K562 (cell line): ENCODE data around the gene SMIM30. TPM values are rescaled to one million over a fixed set of nuclear protein-coding genes. Genes with fewer than 3 reads are reported as not detected.

Experiments
- ATF1 ChIP-seq, 2 experiments: fragments of 450-650 bp in 1 of 2; IDR thresholded peaks; 2 replicates each; pipeline ENCODE4 v1.6.1; 2016; ENCODE audit warnings: missing compliant biosample characterization in 1 of 2, missing genetic modification characterization in 1 of 2
- BMI1 ChIP-seq: fragments of 150-350 bp; IDR thresholded peaks from 2 replicates; pipeline ENCODE4 v1.6.1; 2014; ENCODE audit warnings: low read length
- BRF1 ChIP-seq: IDR thresholded peaks from 3 replicates; pipeline ENCODE4 v1.6.1; 2011; ENCODE audit warnings: borderline replicate concordance, mild to moderate bottlenecking; ENCODE audit not compliant: insufficient read length; ENCODE audit errors: extremely low read depth
- CC2D1A ChIP-seq: fragments of 450-650 bp; IDR thresholded peaks from 2 replicates; pipeline ENCODE4 v1.6.1; 2017; ENCODE audit warnings: mild to moderate bottlenecking
- CEBPG ChIP-seq, 3 experiments: fragments of 200-800 bp in 1 of 3; sonication (Bioruptor generic) in 1 of 3; sonication (generic) in 1 of 3; formaldehyde crosslinking in 1 of 3; IDR thresholded peaks in 2 of 3; conservative IDR thresholded peaks in 1 of 3; 2 replicates each; pipeline versions ENCODE4 v1.6.1 to v1.8.0; 2016 to 2022; ENCODE audit warnings: missing compliant biosample characterization in 2 of 3, missing genetic modification characterization in 2 of 3, mild to moderate bottlenecking in 1 of 3, missing genetic modification reagents in 1 of 3
- EZH2 ChIP-seq: IDR thresholded peaks from 2 replicates; pipeline ENCODE4 v1.6.1; 2012; ENCODE audit warnings: low read depth, mild to moderate bottlenecking, inconsistent platforms, low read length, borderline replicate concordance
- HES1 ChIP-seq: fragments of 450-650 bp; IDR thresholded peaks from 2 replicates; pipeline ENCODE4 v1.6.1; 2016; ENCODE audit warnings: low read depth, mild to moderate bottlenecking, moderate library complexity
- MCM2 ChIP-seq: fragments of 450-650 bp; IDR thresholded peaks from 2 replicates; pipeline ENCODE4 v1.6.1; 2017; ENCODE audit warnings: low read depth, mild to moderate bottlenecking
- MCM3 ChIP-seq: fragments of 450-650 bp; IDR thresholded peaks from 2 replicates; pipeline ENCODE4 v1.6.1; 2016
- NCOA2 ChIP-seq, 2 experiments: fragments of 450-650 bp; IDR thresholded peaks; 2 replicates each; pipeline ENCODE4 v1.6.1; 2018; ENCODE audit warnings: mild to moderate bottlenecking in 2 of 2, moderate library complexity in 1 of 2; ENCODE audit not compliant: partially characterized antibody in 2 of 2
- NFE2L1 ChIP-seq: fragments of 450-650 bp; IDR thresholded peaks from 2 replicates; pipeline ENCODE4 v1.6.1; 2016; ENCODE audit warnings: missing genetic modification characterization, low read depth, mild to moderate bottlenecking, missing compliant biosample characterization, moderate library complexity, borderline replicate concordance
- NFXL1 ChIP-seq: fragments of 450-650 bp; formaldehyde crosslinking; IDR thresholded peaks from 2 replicates; pipeline ENCODE4 v1.4.0; 2021; ENCODE audit warnings: mild to moderate bottlenecking
- PHF8 ChIP-seq: fragments of 200-600 bp; sonication (generic); IDR thresholded peaks from 2 replicates; pipeline ENCODE4 v1.6.1; 2012; ENCODE audit warnings: mixed run types, mild to moderate bottlenecking, inconsistent platforms, low read length, moderate library complexity, borderline replicate concordance
- RUNX1 ChIP-seq: sonication (generic); IDR thresholded peaks from 2 replicates; pipeline ENCODE4 v1.6.1; 2016; ENCODE audit warnings: antibody characterized with exemption, low read depth
- TEAD1 ChIP-seq, 2 experiments: fragments of 450-650 bp in 1 of 2; sonication (generic) in 1 of 2; formaldehyde crosslinking; IDR thresholded peaks; 2 replicates each; pipeline versions ENCODE4 v1.4.0 to v1.8.0; 2020 to 2022; ENCODE audit warnings: mild to moderate bottlenecking in 2 of 2, missing genetic modification reagents in 1 of 2
- ZBTB1 ChIP-seq: sonication (generic); formaldehyde crosslinking; IDR thresholded peaks from 2 replicates; pipeline ENCODE4 v1.8.1; 2023; ENCODE audit warnings: missing genetic modification reagents, low read depth, mild to moderate bottlenecking, borderline replicate concordance
- ZBTB8A ChIP-seq: fragments of 450-650 bp; IDR thresholded peaks from 2 replicates; pipeline ENCODE4 v1.6.1; 2018; ENCODE audit warnings: mild to moderate bottlenecking, moderate library complexity; ENCODE audit not compliant: partially characterized antibody
- ZFP1 ChIP-seq: fragments of 450-650 bp; formaldehyde crosslinking; IDR thresholded peaks from 2 replicates; pipeline ENCODE4 v1.4.0; 2020; ENCODE audit warnings: mild to moderate bottlenecking, mixed read lengths
- ZFP36 ChIP-seq: fragments of 150-350 bp; IDR thresholded peaks from 2 replicates; pipeline ENCODE4 v1.6.1; 2018; ENCODE audit warnings: low read length, low read depth; ENCODE audit not compliant: partially characterized antibody
- ZNF282 ChIP-seq: sonication (generic); formaldehyde crosslinking; IDR thresholded peaks from 2 replicates; pipeline ENCODE4 v1.8.1; 2023; ENCODE audit warnings: missing genetic modification reagents
- ZNF311 ChIP-seq: fragments of 250-450 bp; sonication (Bioruptor Pico); IDR thresholded peaks from 2 replicates; pipeline ENCODE4 v1.4.0; 2020; ENCODE audit warnings: mild to moderate bottlenecking, moderate library complexity
- ZNF347 ChIP-seq: fragments of 450-650 bp; formaldehyde crosslinking; IDR thresholded peaks from 2 replicates; pipeline ENCODE4 v1.4.0; 2020; ENCODE audit warnings: low read depth, mild to moderate bottlenecking, moderate library complexity
- ZNF384 ChIP-seq: IDR thresholded peaks from 2 replicates; pipeline ENCODE4 v1.6.1; 2012; ENCODE audit warnings: low read depth, low read length, improper control_type of control experiment
- ZNF76 ChIP-seq: fragments of 250-450 bp; sonication (Bioruptor Pico); IDR thresholded peaks from 2 replicates; pipeline ENCODE4 v1.4.0; 2020; ENCODE audit warnings: mild to moderate bottlenecking, moderate library complexity, borderline replicate concordance
- ZNF778 ChIP-seq: fragments of 450-650 bp; formaldehyde crosslinking; IDR thresholded peaks from 2 replicates; pipeline ENCODE4 v1.4.0; 2020; ENCODE audit warnings: mild to moderate bottlenecking, moderate library complexity
- polyA plus RNA-seq, 8 experiments: library from polyadenylated mRNA; depleted of rRNA in 4 of 8; stranded (reverse) in 5 of 8; unstranded in 3 of 8; fragments of >200 nt; fragmentation: Nextera tagmentation in 2 of 8; fragmentation: Illumina TruSeq in 1 of 8; extraction: Ambion mirVana in 2 of 8; extraction: Trizol in 1 of 8; gene quantifications; 2 replicates each; pipeline versions ENCODE4 v1.2.1 to v1.2.3, GENCODE V29; 2011 to 2014; ENCODE audit warnings: inconsistent platforms in 1 of 8, missing spikeins in 1 of 8
- total RNA-seq, 7 experiments: library from RNA; depleted of rRNA in 6 of 7; stranded (reverse); fragments of >200 nt in 6 of 7; fragmentation: Illumina TruSeq in 2 of 7; extraction: Trizol in 2 of 7; gene quantifications; 2 replicates each; pipeline versions ENCODE4 v1.2.1 to v1.2.3, GENCODE V29; 2011 to 2021; ENCODE audit warnings: low replicate concordance in 1 of 7
- TF ChIP-seq, protein P1 (sequence below): sonication (generic); formaldehyde crosslinking; IDR thresholded peaks from 2 replicates; pipeline ENCODE4 v1.8.0; 2023; ENCODE audit warnings: mild to moderate bottlenecking, missing genetic modification reagents
- TF ChIP-seq, protein P2 (sequence below): sonication (generic); formaldehyde crosslinking; IDR thresholded peaks from 2 replicates; pipeline ENCODE4 v1.8.1; 2023; ENCODE audit warnings: mild to moderate bottlenecking, missing genetic modification reagents

SMIM30 gene
- total and polyA plus RNA-seq, 9 of the 15 experiments (the other 6 are each of a cell fraction or from before 2014, with no cell fraction given) = 161 to 891 (median 316) TPM

- TF ChIP-seq EZH2 (no peak), PHF8 (no peak), BMI1 (no peak), ZNF282 (CRISPR knock-in tag) (no peak), NFXL1 (CRISPR knock-in tag) (no peak), CC2D1A (no peak), ATF1 (CRISPR knock-in tag; IDR thresholded peaks at IDR 0.05) (no peak), ATF1 (tag; IDR thresholded peaks at IDR 0.05) (peak; percentile 24; the same call in 1 of the 2 replicates), ZNF384 (no peak), RUNX1 (no peak), TEAD1 (CRISPR knock-in tag; IDR thresholded peaks at IDR 0.05) (no peak), MCM2 (no peak), ZNF76 (CRISPR knock-in tag) (no peak), HES1 (no peak; the same call in 1 of the 2 replicates), ZNF311 (CRISPR knock-in tag) (no peak), ZBTB8A (no peak), ZNF778 (no peak), ZNF347 (CRISPR knock-in tag) (no peak), NCOA2 (IDR thresholded peaks at IDR 0.05; ENCODE audit: partially characterized antibody in 2 of 2) (no peak), MCM3 (no peak), BRF1 (no peak), NFE2L1 (tag) (no peak), ZBTB1 (CRISPR knock-in tag) (no peak), ZFP1 (no peak), ZFP36 (no peak), CEBPG (CRISPR knock-in tag; IDR thresholded peaks at IDR 0.05) (peak; percentile 64), CEBPG (tag; conservative IDR thresholded peaks at IDR 0.05 in 1 of 2, IDR thresholded peaks at IDR 0.05 in 1 of 2) (peak in 1 of 2 experiments; percentile 79; a peak in 2 of 4 replicates)
- TF ChIP-seq, protein P1, sequence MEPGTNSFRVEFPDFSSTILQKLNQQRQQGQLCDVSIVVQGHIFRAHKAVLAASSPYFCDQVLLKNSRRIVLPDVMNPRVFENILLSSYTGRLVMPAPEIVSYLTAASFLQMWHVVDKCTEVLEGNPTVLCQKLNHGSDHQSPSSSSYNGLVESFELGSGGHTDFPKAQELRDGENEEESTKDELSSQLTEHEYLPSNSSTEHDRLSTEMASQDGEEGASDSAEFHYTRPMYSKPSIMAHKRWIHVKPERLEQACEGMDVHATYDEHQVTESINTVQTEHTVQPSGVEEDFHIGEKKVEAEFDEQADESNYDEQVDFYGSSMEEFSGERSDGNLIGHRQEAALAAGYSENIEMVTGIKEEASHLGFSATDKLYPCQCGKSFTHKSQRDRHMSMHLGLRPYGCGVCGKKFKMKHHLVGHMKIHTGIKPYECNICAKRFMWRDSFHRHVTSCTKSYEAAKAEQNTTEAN (CRISPR knock-in tag) = no peak
- TF ChIP-seq, protein P2, sequence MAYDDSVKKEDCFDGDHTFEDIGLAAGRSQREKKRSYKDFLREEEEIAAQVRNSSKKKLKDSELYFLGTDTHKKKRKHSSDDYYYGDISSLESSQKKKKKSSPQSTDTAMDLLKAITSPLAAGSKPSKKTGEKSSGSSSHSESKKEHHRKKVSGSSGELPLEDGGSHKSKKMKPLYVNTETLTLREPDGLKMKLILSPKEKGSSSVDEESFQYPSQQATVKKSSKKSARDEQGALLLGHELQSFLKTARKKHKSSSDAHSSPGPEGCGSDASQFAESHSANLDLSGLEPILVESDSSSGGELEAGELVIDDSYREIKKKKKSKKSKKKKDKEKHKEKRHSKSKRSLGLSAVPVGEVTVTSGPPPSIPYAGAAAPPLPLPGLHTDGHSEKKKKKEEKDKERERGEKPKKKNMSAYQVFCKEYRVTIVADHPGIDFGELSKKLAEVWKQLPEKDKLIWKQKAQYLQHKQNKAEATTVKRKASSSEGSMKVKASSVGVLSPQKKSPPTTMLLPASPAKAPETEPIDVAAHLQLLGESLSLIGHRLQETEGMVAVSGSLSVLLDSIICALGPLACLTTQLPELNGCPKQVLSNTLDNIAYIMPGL = no peak
These were observed 25.6 kb downstream of the SMIM30 start (continued) for GRCh38 chr7:113092762-113093161.
